SKM-1 (cell line): ENCODE results near the gene RIMS3.
A peak's percentile ranks its signal among the peaks of the same experiment; 100 is the strongest.
"Not testable (repeated sequence)": the region's sequence is repeated elsewhere in the genome, so short reads cannot be mapped to it uniquely, and the experiment has no call there.

ENCODE experiments used
- DNase-seq: peaks from one replicate; lab custom pipeline; 2025; ENCODE audit not compliant: unreplicated experiment; lab: John Stamatoyannopoulos, UW

The RIMS3 gene

GRCh38 chr1:40633523-40633922 is 32.0 kb downstream of the RIMS3 start:
- no peak for DNase-seq

- DNase-seq = no peak
These were observed 34.8 kb downstream of the RIMS3 start for GRCh38 chr1:40630488-40631223.

GRCh38 chr1:40629546-40629945 is 35.9 kb downstream of the RIMS3 start:
- not testable (repeated sequence) for DNase-seq

- DNase-seq = no peak
These were observed 36.6 kb downstream of the RIMS3 start for GRCh38 chr1:40628903-40629292.

- no peak for DNase-seq
These were observed 37.2 kb downstream of the RIMS3 start for GRCh38 chr1:40627987-40628902.

- DNase-seq = no peak
These were observed 39.1 kb downstream of the RIMS3 start for GRCh38 chr1:40626383-40626770.

- DNase-seq = no peak
These were observed 39.8 kb downstream of the RIMS3 start for GRCh38 chr1:40625476-40626382.

GRCh38 chr1:40625076-40625475 is 40.4 kb downstream of the RIMS3 start:
- no peak for DNase-seq

- DNase-seq = no peak
These were observed 42.4 kb downstream of the RIMS3 start for GRCh38 chr1:40622936-40623629.

GRCh38 chr1:40621821-40622450 is 43.5 kb downstream of the RIMS3 start:
- DNase-seq = no peak

GRCh38 chr1:40620586-40621210 is 44.8 kb downstream of the RIMS3 start:
- no peak for DNase-seq

GRCh38 chr1:40620150-40620549 is 45.3 kb downstream of the RIMS3 start:
- DNase-seq = no peak

GRCh38 chr1:40618108-40618507 is 47.4 kb downstream of the RIMS3 start:
- no peak for DNase-seq

- peak; percentile 55 for DNase-seq
These were observed 53.1 kb downstream of the RIMS3 start for GRCh38 chr1:40612345-40612831.

GRCh38 chr1:40610156-40610555 is 55.3 kb downstream of the RIMS3 start:
- DNase-seq = no peak

- DNase-seq = no peak
These were observed 57.6 kb downstream of the RIMS3 start for GRCh38 chr1:40607921-40608320.

GRCh38 chr1:40606978-40607377 is 58.5 kb downstream of the RIMS3 start:
- no peak for DNase-seq

- DNase-seq = no peak
These were observed 59.3 kb downstream of the RIMS3 start for GRCh38 chr1:40606194-40606593.

- DNase-seq = no peak
These were observed 65.6 kb downstream of the RIMS3 start for GRCh38 chr1:40599926-40600325.
